Measurements from ENCODE around the gene GPR37L1. TPM values are rescaled to one million over a fixed set of nuclear protein-coding genes. Genes with fewer than 3 reads are reported as not detected.

Gene GPR37L1
- total and polyA plus RNA-seq, 2 of the 8 experiments (the other 6 are each of a cell fraction or from before 2014, with no cell fraction given) = 0.13 to 0.23 TPM

DNA sequence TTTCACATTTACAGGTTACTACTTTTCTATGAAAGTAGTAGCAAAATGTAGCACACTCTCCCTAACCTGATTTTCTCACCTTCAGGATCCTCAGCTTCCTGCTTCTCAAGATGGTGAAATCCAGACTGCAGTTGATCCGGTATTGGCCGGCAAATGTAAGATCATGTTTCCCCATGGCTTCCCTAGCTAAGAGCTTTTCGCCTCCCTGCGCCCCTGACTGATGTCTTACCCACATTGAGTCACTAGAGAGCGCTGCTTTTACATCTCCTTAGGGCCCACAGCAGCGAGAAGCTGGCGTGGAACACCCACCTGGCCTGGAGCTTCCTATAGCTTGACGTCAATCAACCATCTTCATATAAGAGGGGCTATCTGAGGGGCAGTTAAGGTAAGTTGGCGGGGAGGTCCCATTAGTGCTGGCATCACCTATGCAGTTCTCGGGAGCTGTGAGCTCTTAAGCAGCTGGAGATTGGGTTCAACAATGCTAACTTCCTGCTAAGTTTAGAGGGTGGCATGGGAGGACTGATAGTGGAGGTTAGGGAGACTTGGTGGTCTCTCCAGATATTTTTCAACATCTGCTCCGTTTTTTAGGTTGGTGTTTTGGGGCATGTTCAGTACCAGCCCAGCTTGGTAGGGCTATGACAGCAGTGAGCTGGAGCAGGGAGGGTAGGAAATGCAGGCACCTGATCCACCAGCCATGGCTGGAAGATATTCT, 32.2 kb downstream of the GPR37L1 start (continued):
- TF ChIP-seq BACH1 (IDR thresholded peaks at IDR 0.05; ENCODE audit: low read length) (0 out of 2 replicates have a peak, but pooled peaks have one; percentile 13), ASH2L (IDR thresholded peaks at IDR 0.05; ENCODE audit: low read length) (peak; percentile 14), CHD7 (IDR thresholded peaks at IDR 0.05; ENCODE audit: insufficient replicate concordance, low read length) (no peak), YY1 (IDR thresholded peaks at IDR 0.05; ENCODE audit: low read depth, low read length) (0 out of 2 replicates have a peak, but pooled peaks have one; percentile 67), JUN (IDR thresholded peaks at IDR 0.05; ENCODE audit: low read depth, low read length) (no peak), RXRA (IDR thresholded peaks at IDR 0.05; ENCODE audit: insufficient read depth, low read depth, low read length) (no peak), TEAD4 (IDR thresholded peaks at IDR 0.05; ENCODE audit: low read depth, low read length) (no peak), GTF2F1 (IDR thresholded peaks at IDR 0.05; ENCODE audit: borderline replicate concordance, low read depth, low read length) (no peak), EGR1 (IDR thresholded peaks at IDR 0.05; ENCODE audit: borderline replicate concordance, low read depth, low read length) (no peak), RNF2 (IDR thresholded peaks at IDR 0.05; ENCODE audit: borderline replicate concordance, low read depth, low read length, missing control alignments, poor library complexity, severe bottlenecking) (no peak), KDM1A (IDR thresholded peaks at IDR 0.05; ENCODE audit: borderline replicate concordance, low read length) (no peak)
